GM12878 (cell line): ENCODE measurements around the gene ZBTB5. TPM values are rescaled to one million over a fixed set of nuclear protein-coding genes. Genes with fewer than 3 reads are reported as not detected.

Experiments
- ATAC-seq: fragments of 200-7000 bp; cut with Tn5 transposase; 3 replicates; pipeline ENCODE4 v1.9.1; 2020; ENCODE audit warnings: mild to moderate bottlenecking, moderate library complexity
- BruUV-seq: library from RNA; stranded (reverse); fragments of 400-500 nt; replicated peaks from 2 replicates; lab custom pipeline; 2021; lab: Mats Ljungman, UMichigan
- CTCF ChIA-PET: fragments of 300-600 bp; sonication (Branson Sonifier 250); formaldehyde crosslinking; extraction: SDS; loops from one replicate; lab custom pipeline; 2021; ENCODE audit warnings: inconsistent platforms; lab: Yijun Ruan, JAX
- POLR2A ChIA-PET: fragments of 350-600 bp; formaldehyde crosslinking; extraction: SDS; loops from one replicate; lab custom pipeline; 2021; ENCODE audit warnings: inconsistent platforms; lab: Charles Lee
- RAD21 ChIA-PET: fragments of 300-600 bp; sonication (Branson Sonifier 250); formaldehyde crosslinking; loops from one replicate; lab custom pipeline; 2023; ENCODE audit warnings: antibody characterized with exemption; ENCODE audit not compliant: unreplicated experiment; lab: Charles Lee
- SMC1A ChIA-PET: fragments of 300-600 bp; sonication (Branson Sonifier 250); formaldehyde crosslinking; loops from one replicate; lab custom pipeline; 2023; ENCODE audit not compliant: unreplicated experiment, uncharacterized antibody; lab: Charles Lee
- DNase-seq: peaks from one replicate; pipeline ENCODE4 v3.0.0-alpha.2; 2011; ENCODE audit warnings: low read depth, low spot score
- FAIRE-seq: peaks from 3 replicates; lab custom pipeline; 2011; peaks lifted over from hg19 to GRCh38; lab: Jason Lieb, UNC
- H2AFZ ChIP-seq: 2 replicates; pipeline ENCODE4 v1.6.0; 2011; ENCODE audit warnings: low read depth, low read length, control low read depth; ENCODE audit not compliant: control insufficient read depth
- H3K27ac ChIP-seq: 2 replicates; pipeline ENCODE4 v1.5.1; 2011; ENCODE audit warnings: control low read depth; ENCODE audit not compliant: control insufficient read depth, insufficient read depth
- H3K27me3 ChIP-seq, 2 experiments: replicated peaks in 1 of 2; 2 replicates each; pipeline versions ENCODE4 v1.6.0 to v1.6.1; 2011; ENCODE audit warnings: low read length in 1 of 2; ENCODE audit not compliant: control insufficient read depth in 2 of 2, insufficient read depth in 2 of 2
- H3K36me3 ChIP-seq, 2 experiments: 2 replicates each; pipeline ENCODE4 v1.5.1; 2011; ENCODE audit warnings: low read length in 1 of 2; ENCODE audit not compliant: control insufficient read depth in 2 of 2, insufficient read depth in 2 of 2
- H3K4me1 ChIP-seq: 2 replicates; pipeline ENCODE4 v1.6.1; 2011; ENCODE audit warnings: mild to moderate bottlenecking, low read length, moderate library complexity, mixed read lengths; ENCODE audit not compliant: control insufficient read depth, insufficient read depth
- H3K4me2 ChIP-seq: 2 replicates; pipeline ENCODE4 v1.6.0; 2011; ENCODE audit warnings: control low read depth; ENCODE audit not compliant: control insufficient read depth, insufficient read depth
- H3K4me3 ChIP-seq: fragments of 200-600 bp; sonication (generic); 2 replicates; pipeline ENCODE4 v1.5.1; 2016
- H3K79me2 ChIP-seq: 2 replicates; pipeline ENCODE4 v1.6.0; 2011; ENCODE audit warnings: low read length; ENCODE audit not compliant: control insufficient read depth, insufficient read depth
- H3K9ac ChIP-seq: 2 replicates; pipeline ENCODE4 v1.8.0; 2011; ENCODE audit warnings: low read length, control low read depth, mixed read lengths; ENCODE audit not compliant: control insufficient read depth, insufficient read depth
- H3K9me3 ChIP-seq: replicated peaks from 3 replicates; pipeline ENCODE4 v1.5.1; 2011; ENCODE audit warnings: mild to moderate bottlenecking, low read length; ENCODE audit not compliant: control insufficient read depth, insufficient read depth
- H4K20me1 ChIP-seq: 2 replicates; pipeline ENCODE4 v1.6.0; 2011; ENCODE audit not compliant: control insufficient read depth, insufficient read depth
- ATF7 ChIP-seq: fragments of 450-650 bp; IDR thresholded peaks from 2 replicates; pipeline ENCODE4 v1.6.1; 2016; ENCODE audit warnings: low read depth, mild to moderate bottlenecking
- CBFB ChIP-seq: IDR thresholded peaks from 2 replicates; pipeline ENCODE4 v1.6.1; 2016; ENCODE audit warnings: antibody characterized with exemption, low read depth
- ESRRA ChIP-seq: IDR thresholded peaks from 2 replicates; pipeline ENCODE4 v1.6.1; 2012; ENCODE audit warnings: mild to moderate bottlenecking, low read length, improper control_type of control experiment
- GABPA ChIP-seq: IDR thresholded peaks from 2 replicates; pipeline ENCODE4 v1.6.1; 2014; ENCODE audit warnings: antibody characterized with exemption, low read depth, mild to moderate bottlenecking, inconsistent platforms
- GATAD2B ChIP-seq: fragments of 450-650 bp; conservative IDR thresholded peaks from 2 replicates; pipeline ENCODE4 v1.6.1; 2017; ENCODE audit warnings: low read depth, mild to moderate bottlenecking, moderate library complexity
- IKZF1 ChIP-seq: fragments of 450-650 bp; conservative IDR thresholded peaks from 2 replicates; pipeline ENCODE4 v1.6.1; 2017; ENCODE audit warnings: antibody characterized with exemption, mild to moderate bottlenecking
- IRF5 ChIP-seq: fragments of 450-650 bp; IDR thresholded peaks from 2 replicates; pipeline ENCODE4 v1.6.1; 2017; ENCODE audit warnings: borderline replicate concordance
- PAX5 ChIP-seq: IDR thresholded peaks from 2 replicates; pipeline ENCODE4 v1.6.1; 2011; ENCODE audit warnings: low read depth, low read length, borderline replicate concordance
- POLR2A ChIP-seq: IDR thresholded peaks from 2 replicates; pipeline ENCODE4 v1.6.1; 2011; ENCODE audit warnings: low read depth, mild to moderate bottlenecking, low read length
- RB1 ChIP-seq: fragments of 450-650 bp; formaldehyde crosslinking; IDR thresholded peaks from 2 replicates; pipeline ENCODE4 v1.6.1; 2017; ENCODE audit warnings: mild to moderate bottlenecking, borderline replicate concordance
- RELA ChIP-seq: fragments of 450-650 bp; IDR thresholded peaks from 2 replicates; pipeline ENCODE4 v1.8.0; 2014; ENCODE audit warnings: borderline replicate concordance; ENCODE audit not compliant: partially characterized antibody
- RELB ChIP-seq: fragments of 450-650 bp; IDR thresholded peaks from 2 replicates; pipeline ENCODE4 v1.6.1; 2017; ENCODE audit warnings: low read depth, mild to moderate bottlenecking, moderate library complexity
- SIN3A ChIP-seq: IDR thresholded peaks from 2 replicates; pipeline ENCODE4 v1.6.1; 2012; ENCODE audit warnings: low read depth, low read length, improper control_type of control experiment
- SP1 ChIP-seq: IDR thresholded peaks from one replicate; pipeline ENCODE4 v1.6.1; 2011; ENCODE audit warnings: low read depth, low read length
- SREBF2 ChIP-seq: IDR thresholded peaks from 2 replicates; pipeline ENCODE4 v1.6.1; 2012; ENCODE audit warnings: mild to moderate bottlenecking, low read length
- SUPT20H ChIP-seq: IDR thresholded peaks from 2 replicates; pipeline ENCODE4 v1.6.1; 2011; ENCODE audit warnings: low read depth, mild to moderate bottlenecking, low read length, moderate library complexity, borderline replicate concordance; ENCODE audit not compliant: control insufficient read depth
- ZNF217 ChIP-seq: fragments of 450-650 bp; IDR thresholded peaks from 2 replicates; pipeline ENCODE4 v1.6.1; 2017; ENCODE audit warnings: antibody characterized with exemption, mild to moderate bottlenecking
- ZNF622 ChIP-seq: fragments of 450-650 bp; IDR thresholded peaks from 2 replicates; pipeline ENCODE4 v1.6.1; 2017; ENCODE audit warnings: mild to moderate bottlenecking, inconsistent platforms
- WGBS: methylation state at CpG from one replicate; pipeline ENCODE4 v1.1.6; 2016; ENCODE audit warnings: low lambda C conversion rate; ENCODE audit not compliant: insufficient replicate concordance, insufficient coverage; ENCODE audit errors: missing lambda C conversion rate; 5-methylcytosine and 5-hydroxymethylcytosine counted together
- in situ Hi-C: fragments of 300-500 bp; cut with MboI; formaldehyde crosslinking; loops from 9 replicates; pipeline ENCODE4 v1.14.3; 2018; ENCODE audit warnings: mixed read lengths
- intact Hi-C: fragments of 100-400 bp; cut with micrococcal nuclease; formaldehyde crosslinking; loops from one replicate; pipeline ENCODE4 v1.14.2; 2022; ENCODE audit not compliant: unreplicated experiment
- polyA plus RNA-seq, 11 experiments: library from polyadenylated mRNA; depleted of rRNA in 4 of 11; unstranded in 6 of 11; stranded (reverse) in 5 of 11; fragments of >200 nt; fragmentation: Nextera tagmentation in 4 of 11; fragmentation: Illumina TruSeq in 1 of 11; extraction: Ambion mirVana in 4 of 11; extraction: Trizol in 1 of 11; gene quantifications; 1 replicate in 1 of 11; 2 replicates in 10 of 11; pipeline versions ENCODE4 v1.2.1 to v1.2.3, GENCODE V29; 2011 to 2016; ENCODE audit warnings: inconsistent platforms in 2 of 11, missing spikeins in 2 of 11, low read depth in 1 of 11
- total RNA-seq, 4 experiments: library from RNA; depleted of rRNA in 3 of 4; stranded (reverse); fragments of >200 nt in 3 of 4; fragmentation: Illumina TruSeq in 1 of 4; extraction: Trizol in 1 of 4; gene quantifications; 2 replicates each; pipeline versions ENCODE4 v1.2.1 to v1.2.3, GENCODE V29; 2013 to 2021

Gene ZBTB5
- total and polyA plus RNA-seq, 10 of the 15 experiments (the other 5 are each of a cell fraction or from before 2014, with no cell fraction given): 1.4 to 32.5 (median 12.1) TPM

GRCh38 chr9:37444890-37445289 is 20.4 kb downstream of the ZBTB5 start (continued):
- TF ChIP-seq RELA (no peak), GATAD2B (no peak), ZNF217 (no peak), RB1 (no peak), CBFB (no peak), ESRRA (no peak), ZNF622 (no peak), PAX5 (no peak)

- no peak overlapping the region for H3K4me2 ChIP-seq
- no peaks in the 10 kb centered on the region for H3K4me1 ChIP-seq
- no peak overlapping the region for H2AFZ ChIP-seq
- no peak overlapping the region for H3K27ac ChIP-seq
- peaks cover 19 to 26% of the 10 kb centered on the region in 2 experiments for H3K36me3 ChIP-seq
- RAD21 ChIA-PET: no interaction called here
- H4K20me1 ChIP-seq: no peaks in the 10 kb centered on the region
- WGBS: 98% methylated on average over 5 of the region's 5 CpGs
- ATAC-seq (no peak), FAIRE-seq (no peak)
- TF ChIP-seq SIN3A (no peak), SP1 (no peak), ATF7 (no peak), IRF5 (no peak), SREBF2 (no peak), SUPT20H (no peak), POLR2A (no peak), GABPA (no peak), IKZF1 (no peak), RELB (no peak)
- TF ChIP-seq, all 136 proteins: peak for 0
- POLR2A ChIA-PET: no interaction called here
- no peak overlapping the region for H3K4me3 ChIP-seq
- no TSS peak for BruUV-seq
- no peaks in the 10 kb centered on the region for H3K27me3 ChIP-seq
- intact Hi-C loops (no loop called here), in situ Hi-C loops (no loop called here)
- no peak for DNase-seq
- SMC1A ChIA-PET: no interaction called here
- no peak overlapping the region for H3K9ac ChIP-seq
- CTCF ChIA-PET: interaction anchor here (0.6 to 0.7 kb wide), 2 partner anchors 16 to 19 kb away, joined by 3 read pairs; no protein-coding TSS in a partner anchor
- peaks cover 5% of the 10 kb centered on the region for H3K79me2 ChIP-seq
- no peaks in the 10 kb centered on the region for H3K9me3 ChIP-seq
Observed at GRCh38 chr9:37443566-37443965, 21.7 kb downstream of the ZBTB5 start.
